OCI-LY7 (cell line): ENCODE results near the gene YAF2.

Experiments used
- CTCF ChIP-seq: fragments of 200-600 bp; sonication (generic); conservative IDR thresholded peaks from 2 replicates; pipeline ENCODE4 v1.5.1; 2014; ENCODE audit warnings: mild to moderate bottlenecking, antibody characterized with exemption, low read length, moderate library complexity, mixed read lengths
- EZH2phosphoT487 ChIP-seq: fragments of 200-600 bp; sonication (generic); IDR thresholded peaks from 2 replicates; pipeline ENCODE4 v1.6.1; 2018; ENCODE audit warnings: low read depth, borderline replicate concordance, mild to moderate bottlenecking, mixed run types, antibody characterized with exemption, low read length, moderate library complexity, mixed read lengths

DNA sequence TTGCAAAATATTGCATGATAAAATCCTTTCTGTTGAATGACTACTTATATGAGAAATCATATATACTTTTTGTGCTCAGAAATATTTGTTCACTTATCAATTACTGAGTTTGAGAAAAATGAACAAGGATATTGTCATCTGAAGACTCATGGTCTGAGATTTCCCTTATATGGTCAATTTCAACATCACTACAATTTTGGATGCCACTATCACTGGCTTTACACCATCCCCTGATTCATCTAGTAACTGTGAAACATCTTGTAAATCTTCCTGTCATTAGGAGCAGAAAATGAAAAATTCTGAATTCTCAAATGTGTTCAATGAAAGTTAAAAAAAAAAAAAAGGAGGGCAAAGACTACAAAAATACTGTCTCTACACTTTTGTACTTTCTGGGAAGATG, 71.5 kb downstream of the YAF2 start:
- TF ChIP-seq CTCF (no peak), EZH2phosphoT487 (no peak)
